ENCODE measurements around the gene ADISSP. TPM values are rescaled to one million over a fixed set of nuclear protein-coding genes. Genes with fewer than 3 reads are reported as not detected.

The ADISSP gene
- 10.3 and 19.2 TPM in 2 replicates for total RNA-seq

DNA sequence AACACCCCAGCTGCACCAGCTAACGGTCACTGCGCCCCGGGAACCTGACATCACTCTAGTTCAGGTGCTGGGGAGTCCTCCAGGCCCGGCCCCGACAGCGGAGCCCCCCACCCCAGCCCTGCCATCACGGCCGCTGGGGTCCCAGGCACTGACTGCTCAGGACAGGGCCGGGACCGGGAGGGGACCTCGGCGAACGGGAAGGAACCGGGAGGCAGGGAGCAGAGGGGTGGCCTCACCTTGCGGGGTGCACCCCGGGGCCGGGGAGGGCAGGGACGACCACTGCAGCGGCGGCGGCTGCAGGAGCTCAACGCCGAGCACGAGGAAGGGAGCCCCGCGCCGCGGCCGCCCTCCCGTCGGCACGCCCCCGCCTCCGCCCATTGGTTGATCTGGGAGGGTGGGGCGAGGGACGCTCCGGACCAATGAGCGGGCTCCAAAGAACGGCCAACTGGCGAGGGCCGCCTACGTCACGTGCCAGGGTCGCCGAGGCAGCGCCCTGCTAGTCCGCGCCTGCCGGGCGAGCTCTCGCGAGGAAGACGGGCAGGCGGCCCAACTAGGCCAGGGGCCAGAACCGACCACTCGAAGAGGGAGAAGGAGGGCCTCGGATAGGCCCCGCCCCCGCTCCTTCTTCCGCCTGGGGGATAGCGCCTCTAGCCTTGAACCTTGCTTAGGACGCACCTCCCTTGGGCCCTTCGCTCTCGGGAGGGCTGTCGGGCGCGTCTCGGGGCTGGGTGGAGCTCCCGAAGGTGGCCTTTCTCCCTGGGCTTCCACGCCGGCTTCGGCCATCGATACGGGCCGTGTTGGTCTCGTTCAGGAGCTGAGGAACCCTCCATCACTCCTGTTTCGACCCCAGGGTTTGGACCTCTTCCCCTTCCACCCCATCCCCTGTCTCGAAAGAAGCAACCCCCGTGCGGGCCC lies at the start of gene ADISSP:
Gene ADISSP, minus strand, starts transcription at position 327 of the 915 bp plus-strand sequence. CDS start 7,653 bp downstream, outside the sequence.
- DNase-seq (ENCODE audit: low read depth in 2 of 2): peak; percentile 99

DNA sequence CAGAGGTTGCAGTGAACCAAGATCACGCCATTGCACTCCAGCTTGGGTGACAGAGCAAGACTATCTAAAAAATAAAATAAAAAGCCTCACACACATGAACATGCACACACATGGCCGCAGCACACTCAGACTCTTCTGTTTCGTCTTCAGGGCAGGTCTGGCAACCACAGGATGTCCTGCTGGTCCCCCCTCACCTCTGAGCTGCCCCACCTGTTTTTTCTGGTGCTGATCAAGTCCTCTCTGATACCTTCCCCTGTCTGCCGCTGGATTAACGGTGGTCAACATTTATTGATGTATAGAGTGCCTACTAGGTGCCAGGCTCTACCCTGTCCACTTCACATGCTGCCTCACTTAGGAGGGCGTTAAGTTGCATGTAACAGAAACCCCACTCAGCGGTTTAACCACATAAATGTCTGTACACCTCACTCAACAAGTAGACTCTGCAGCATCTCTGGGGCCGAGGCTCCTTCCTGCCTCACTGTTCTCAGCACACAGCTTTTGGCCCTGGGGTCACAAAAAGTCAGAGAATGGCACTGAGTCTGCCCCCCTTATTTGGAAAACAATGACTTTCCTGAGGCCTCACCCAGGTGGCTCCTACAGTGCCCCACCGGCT lies 48.3 kb upstream of the ADISSP start:
- DNase-seq (ENCODE audit: low read depth in 2 of 2): no peak

DNA sequence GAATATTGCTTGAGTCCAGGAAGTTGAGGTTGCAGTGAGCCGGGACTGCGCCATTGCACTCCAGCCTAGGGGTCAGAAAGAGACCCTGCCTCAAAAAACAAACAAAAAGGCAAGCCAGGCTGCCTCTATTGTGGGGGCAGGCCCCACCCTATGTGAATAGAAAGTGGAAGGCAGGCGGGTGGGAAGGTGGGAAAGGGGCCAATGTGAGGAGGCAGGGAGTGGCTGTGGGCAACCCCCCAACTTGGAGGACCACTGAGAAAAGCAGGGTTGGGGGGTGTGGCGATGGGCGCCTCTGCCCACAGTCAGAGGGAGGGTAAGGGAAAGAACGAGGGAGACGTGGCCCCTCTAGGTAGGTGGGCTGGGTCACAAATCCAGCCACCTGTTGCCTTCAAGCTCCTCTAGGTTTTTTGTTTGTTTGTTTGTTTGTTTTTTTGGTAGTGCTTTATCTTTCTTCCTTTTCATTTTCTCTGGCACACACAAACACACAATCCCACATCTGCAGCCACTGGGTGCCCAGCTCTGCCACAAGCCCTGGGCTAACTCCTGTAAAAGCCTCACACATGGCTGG lies 47.5 kb upstream of the ADISSP start:
- DNase-seq (ENCODE audit: low read depth in 2 of 2): no peak

DNA sequence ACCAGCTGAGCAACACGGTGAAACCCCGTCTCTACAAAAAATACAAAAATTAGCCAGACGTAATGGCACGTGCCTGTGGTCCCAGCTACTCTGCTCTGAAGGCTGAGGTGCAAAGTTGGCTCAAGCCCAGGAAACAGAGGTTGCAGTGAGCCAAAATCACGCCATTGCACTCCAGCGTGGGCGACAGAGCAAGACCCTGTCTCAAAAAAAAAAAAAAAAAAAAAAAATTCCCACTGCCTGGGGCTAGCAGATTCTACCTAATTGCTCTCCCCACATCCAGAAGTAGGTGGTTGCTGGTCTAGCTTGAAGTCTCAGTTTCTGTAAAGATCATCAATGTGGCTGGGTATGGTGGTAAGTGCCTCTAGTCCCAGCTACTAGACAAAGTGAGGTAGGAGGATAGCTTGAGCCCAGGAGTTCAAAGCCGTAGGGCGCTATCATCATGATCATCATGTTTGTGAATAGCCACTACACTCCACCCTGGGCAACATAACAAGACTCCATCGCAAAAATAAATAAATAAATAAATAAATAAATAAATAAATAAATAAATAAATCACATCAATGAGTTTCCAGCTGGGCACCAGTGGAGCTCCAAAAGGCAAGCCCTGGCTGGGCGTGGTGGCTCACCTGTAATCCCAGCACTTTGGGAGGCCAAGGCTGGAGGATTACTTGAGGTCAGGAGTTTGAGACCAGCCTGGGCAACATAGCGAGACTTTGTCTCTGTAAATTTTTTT lies 46.5 kb upstream of the ADISSP start:
- DNase-seq (ENCODE audit: low read depth in 2 of 2): no peak

DNA sequence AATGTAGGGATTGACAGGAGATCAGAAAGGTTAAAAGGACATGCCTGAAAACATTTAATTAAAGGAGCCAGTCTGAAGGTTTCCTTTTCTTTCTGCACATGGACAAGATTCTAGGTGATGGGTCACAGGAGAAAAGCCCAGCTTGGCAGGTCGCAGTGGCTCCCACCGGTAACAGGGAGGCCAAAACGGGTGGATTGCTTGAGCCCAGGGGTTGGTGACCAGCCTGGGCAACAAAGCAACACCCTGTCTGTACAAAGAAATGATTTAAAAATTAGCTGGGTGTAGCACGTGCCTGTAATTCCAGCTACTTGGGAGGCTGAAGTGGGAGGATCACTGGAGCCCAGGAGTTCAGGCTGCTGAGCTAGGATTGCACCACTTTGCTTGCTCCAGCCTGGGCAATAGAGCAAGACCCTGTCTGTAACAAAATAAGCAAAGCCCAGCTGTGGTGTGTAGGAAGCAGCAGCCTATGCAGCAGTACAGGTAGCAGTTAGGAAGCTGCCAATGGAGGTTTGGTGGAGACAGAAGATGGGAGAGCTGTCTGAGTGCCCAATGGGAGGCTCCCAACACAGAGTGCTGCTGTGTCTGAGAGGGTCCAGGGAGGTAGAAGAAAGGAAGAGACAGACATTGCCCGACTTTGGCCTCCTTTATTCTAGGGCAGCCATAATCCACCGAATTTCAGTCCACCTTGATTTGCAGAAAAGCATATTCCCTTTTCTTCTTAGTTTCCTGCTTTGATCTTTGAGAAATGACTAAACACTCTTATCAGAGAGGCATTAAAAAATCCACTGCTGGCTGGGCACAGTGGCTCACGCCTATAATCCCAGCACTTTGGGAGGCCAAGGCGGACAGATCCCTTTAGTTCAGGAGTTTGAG lies 45.7 kb upstream of the ADISSP start:
- DNase-seq (ENCODE audit: low read depth in 2 of 2): no peak

DNA sequence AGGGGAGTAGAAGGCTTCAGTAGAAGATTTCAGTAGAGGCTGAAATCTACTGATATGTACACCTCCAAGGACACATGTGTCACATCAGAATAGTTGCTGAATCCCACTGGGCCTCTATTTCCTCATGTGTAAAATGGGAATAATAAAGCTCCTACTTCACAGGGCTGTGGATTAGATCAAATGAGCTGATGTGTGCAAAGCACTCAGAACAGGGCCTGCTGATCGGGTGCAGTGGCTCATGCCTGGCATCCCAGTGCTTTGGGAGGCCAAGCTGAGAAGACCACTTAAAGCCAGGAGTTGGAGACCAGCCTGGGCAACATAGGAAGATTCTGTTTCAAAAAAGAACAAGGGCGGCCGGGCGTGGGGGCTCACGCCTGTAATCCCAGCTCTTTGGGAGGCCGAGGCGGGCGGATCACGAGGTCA lies 44.7 kb upstream of the ADISSP start:
- no peak for DNase-seq (ENCODE audit: low read depth in 2 of 2)

DNA sequence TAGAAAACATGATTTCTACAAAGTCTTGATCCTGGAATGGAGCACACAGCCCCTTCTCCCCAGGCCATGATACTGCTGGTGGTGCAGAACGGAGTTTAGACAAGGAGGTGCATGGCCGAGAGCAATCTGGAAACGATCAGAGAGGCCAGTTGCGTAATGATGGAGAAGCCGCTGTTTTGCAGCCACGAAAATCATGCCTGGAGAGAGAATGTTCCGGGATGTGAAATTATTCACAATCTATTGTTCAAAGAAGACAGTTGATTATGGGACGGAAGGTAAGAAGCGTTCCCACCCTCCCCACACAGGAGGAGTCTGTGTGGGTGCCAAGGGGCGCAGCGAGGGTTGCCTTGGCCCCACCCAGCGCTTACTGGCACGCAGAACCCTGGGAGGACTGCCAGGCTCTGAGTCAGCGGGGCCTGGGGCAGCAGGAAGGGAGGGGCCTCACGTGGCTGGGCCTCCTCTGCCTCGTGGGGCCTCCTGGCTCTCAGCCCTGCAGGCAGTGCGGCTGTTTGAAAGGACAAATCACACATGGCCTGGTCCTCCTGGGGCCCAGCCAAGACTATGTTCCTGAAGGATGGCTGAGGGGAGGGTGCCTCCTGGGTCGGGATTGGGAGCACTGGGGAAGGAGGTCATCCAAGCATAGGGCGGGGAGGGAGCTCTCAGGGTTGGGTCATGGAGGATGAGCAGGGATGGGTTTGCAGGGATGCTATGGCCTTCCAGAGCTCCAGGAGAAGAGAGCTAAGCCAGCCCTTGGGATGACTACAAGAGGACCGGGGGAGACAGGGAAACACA lies 44.1 kb upstream of the ADISSP start:
- peak; percentile 99 for DNase-seq (ENCODE audit: low read depth in 2 of 2)

DNA sequence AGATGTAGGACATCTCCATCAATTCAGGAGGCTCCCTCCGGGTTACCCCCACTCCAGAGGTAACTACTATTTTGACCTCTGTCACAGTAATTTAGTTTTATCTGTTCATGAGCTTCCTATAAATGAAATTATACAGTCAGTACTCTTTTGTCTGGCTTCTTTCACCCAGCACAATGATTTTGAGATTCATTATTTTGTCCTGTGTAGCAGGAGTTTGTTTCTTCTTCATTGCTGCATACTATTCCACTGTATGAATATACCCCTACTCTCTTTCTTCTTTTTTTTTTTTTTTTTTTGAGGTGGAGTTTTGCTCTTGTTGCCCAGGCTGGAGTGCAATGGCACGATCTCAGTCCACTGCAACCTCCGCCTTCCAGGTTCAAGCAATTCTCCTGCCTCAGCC lies 41.0 kb upstream of the ADISSP start:
- DNase-seq (ENCODE audit: low read depth in 2 of 2): no peak

DNA sequence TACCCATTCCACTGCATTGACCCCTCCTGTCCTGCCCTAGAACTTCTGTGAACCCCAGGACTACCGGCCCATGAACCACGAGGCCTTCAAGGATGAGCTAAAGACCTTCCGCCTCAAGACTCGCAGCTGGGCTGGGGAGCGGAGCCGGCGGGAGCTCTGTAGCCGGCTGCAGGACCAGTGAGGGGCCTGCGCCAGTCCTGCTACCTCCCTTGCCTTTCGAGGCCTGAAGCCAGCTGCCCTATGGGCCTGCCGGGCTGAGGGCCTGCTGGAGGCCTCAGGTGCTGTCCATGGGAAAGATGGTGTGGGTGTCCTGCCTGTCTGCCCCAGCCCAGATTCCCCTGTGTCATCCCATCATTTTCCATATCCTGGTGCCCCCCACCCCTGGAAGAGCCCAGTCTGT lies 37.2 kb upstream of the ADISSP start:
- no peak for DNase-seq (ENCODE audit: low read depth in 2 of 2)

DNA sequence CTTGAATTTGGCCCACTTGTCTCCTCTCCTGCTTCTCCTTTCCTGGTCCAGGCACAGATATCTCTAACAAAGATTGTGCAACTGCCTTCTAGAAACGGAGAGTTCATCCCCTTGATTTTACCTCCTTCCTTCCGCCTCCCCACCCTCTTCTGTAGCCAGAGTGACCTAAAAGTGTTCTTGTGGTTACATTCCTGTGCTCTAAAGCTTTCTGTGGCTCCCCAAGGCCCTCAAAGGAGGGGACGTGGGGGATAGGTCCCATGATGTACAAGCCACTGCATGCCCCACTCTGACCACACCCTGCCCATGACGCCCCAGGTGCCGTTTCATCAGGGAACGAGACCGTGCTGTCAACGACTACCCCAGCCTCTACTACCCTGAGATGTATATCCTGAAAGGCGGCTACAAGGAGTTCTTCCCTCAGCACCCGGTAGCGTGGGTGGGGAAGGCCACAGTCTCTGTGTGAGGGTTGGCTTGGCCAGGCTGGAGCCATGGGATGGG lies 36.8 kb upstream of the ADISSP start:
- DNase-seq (ENCODE audit: low read depth in 2 of 2): no peak

DNA sequence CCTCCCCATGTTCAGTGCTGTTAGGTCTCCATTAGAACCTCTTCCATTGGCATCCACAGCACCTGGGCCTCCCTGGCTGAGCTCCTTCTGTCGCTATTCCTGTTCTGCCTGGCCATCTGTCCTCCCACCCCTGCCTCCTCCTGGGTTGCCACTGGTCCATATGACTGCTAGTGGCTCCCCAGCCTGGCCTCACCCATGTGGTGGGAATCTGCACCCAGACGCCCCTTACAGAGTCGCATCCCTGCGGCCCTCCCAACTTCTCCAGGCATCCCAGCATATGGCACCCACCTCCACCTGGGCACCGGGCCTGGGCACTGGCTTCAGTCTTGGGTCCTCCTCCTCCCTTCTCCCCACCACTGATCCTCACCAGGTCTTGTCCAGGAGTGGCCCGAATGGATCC lies 36.3 kb upstream of the ADISSP start:
- no peak for DNase-seq (ENCODE audit: low read depth in 2 of 2)

DNA sequence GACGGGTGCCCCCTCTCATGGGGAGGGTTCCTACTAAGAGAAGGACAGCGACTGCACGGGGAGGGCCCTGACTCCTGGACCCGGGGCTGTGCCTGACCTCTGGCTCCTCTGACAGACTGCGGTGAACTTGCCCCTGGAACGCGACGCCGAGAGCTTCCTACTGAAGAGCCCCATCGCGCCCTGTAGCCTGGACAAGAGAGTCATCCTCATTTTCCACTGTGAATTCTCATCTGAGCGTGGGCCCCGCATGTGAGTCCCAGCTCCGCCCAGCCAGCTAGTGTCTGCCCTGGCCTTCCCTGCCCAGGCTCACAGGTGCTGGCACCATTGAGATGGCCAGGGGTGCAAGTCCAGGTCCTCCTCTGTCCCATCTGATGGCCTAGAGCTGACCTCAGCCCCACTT lies 35.7 kb upstream of the ADISSP start:
- no peak for DNase-seq (ENCODE audit: low read depth in 2 of 2)

DNA sequence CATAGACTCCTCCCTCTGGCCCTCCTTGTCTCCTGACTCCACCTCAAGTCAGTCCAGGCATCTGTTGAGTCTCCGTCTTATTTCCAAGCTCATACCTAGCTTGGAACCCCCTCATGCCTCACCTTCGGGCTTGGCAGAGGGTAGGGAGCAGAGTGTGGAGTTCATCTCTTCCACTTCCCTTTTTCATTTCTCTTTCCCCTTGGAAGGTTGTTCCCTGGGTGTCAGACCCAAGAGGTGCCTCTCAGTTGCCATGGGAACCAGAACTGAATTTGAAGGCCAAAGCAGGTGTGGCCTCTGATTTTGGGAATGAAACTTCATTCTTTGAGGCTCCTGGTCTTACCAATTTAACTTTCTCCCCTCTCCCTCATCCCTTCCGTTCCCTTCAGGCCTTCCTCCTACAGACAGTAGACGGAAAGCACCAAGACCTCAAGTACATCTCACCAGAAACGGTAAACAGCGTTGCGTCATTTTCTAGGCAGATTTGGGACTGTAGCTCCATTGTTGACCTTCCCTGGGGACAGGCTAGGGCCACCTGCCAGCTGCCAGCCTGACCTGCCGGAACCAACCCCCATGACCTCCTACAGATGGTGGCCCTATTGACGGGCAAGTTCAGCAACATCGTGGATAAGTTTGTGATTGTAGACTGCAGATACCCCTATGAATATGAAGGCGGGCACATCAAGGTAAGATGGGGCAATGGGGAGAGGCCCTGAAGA lies 35.1 kb upstream of the ADISSP start:
- no peak for DNase-seq (ENCODE audit: low read depth in 2 of 2)

DNA sequence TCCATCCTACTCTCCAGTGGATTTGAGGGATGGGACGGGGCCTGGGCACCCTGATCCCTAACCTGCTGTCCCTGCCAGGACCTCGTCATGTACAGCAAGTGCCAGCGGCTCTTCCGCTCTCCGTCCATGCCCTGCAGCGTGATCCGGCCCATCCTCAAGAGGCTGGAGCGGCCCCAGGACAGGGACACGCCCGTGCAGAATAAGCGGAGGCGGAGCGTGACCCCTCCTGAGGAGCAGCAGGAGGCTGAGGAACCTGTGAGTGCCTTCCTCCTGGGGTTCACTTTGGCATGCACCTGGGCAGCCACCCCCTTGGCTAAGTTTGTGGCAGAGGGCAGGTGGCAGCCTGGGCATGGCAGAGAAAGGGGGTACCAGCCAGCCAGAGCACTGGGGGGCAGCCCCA lies 34.3 kb upstream of the ADISSP start:
- no peak for DNase-seq (ENCODE audit: low read depth in 2 of 2)

DNA sequence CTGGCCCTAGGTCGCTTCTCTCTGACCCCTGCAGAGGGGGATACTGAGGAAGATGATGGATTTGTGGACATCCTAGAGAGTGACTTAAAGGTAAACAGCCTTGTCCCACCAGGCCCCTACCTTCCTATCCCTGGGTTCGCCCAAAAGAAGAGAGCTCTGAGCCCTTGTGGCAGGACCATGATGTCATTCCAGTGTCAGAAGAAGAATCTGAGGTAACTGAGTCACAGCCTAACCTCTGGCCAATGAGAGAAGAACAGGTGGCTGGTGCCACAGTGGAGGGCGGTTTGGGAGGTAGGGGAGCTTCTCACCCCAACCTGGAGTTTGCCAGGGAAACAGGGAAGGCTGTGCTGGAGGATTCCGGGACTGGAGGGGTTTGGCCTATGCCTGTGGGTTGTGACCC lies 33.7 kb upstream of the ADISSP start:
- no peak for DNase-seq (ENCODE audit: low read depth in 2 of 2)

DNA sequence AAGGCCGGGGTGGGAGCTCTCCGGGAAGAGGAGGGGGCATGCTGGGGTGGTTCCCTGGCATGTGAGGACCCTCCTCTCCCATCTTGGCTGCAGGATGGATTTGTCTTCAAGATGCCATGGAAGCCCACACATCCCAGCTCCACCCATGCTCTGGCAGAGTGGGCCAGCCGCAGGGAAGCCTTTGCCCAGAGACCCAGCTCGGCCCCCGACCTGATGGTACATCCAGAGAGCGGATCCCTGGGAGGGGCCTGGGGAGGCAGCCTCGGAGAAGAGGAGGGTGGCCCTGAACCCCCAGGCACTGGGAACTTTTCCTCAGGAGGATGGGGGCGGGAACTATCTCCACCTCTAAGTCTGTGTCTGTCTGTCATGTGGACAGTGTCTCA lies 33.3 kb upstream of the ADISSP start:
- no peak for DNase-seq (ENCODE audit: low read depth in 2 of 2)

DNA sequence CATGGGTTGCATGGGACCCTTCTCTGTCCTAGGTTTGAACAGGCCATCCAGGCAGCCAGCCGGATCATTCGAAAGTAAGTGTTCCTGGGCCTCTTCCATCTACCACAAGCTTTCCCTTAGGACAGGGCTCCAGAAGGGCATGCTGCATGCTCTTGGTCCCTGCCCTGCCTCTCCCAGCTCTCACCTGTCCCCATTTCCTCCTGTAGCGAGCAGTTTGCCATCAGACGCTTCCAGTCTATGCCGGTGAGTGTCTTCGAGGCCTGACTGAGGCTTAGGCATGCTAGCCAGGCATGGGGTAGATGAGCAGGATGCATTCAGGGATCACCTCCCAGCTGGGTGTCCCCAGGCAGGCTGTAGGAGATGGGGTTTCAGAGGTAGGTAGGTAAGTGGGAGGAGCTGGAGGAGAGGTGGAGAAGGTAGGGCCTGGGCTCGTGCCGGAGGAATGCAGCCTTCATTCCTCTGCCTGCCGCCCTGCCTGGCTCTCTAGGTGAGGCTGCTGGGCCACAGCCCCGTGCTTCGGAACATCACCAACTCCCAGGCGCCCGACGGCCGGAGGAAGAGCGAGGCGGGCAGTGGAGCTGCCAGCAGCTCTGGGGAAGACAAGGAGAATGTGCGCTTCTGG lies 32.8 kb upstream of the ADISSP start:
- no peak for DNase-seq (ENCODE audit: low read depth in 2 of 2)

DNA sequence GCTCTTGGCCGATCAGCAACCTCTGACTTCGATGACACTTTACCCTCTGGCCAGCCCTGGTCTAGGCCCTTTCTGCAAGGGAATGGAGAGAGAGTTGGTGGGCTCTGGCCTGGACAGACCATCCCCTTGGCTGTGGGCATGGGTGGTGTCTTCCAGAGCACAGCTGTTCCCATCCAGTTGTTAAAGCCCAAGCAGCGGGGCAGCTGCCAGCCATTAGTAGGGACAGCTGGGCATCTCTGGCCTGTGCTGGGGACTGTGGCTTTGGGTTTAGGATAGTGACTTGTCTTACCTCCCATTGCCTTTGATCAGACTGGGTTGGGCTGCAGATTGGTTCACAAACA lies 31.3 kb upstream of the ADISSP start:
- DNase-seq (ENCODE audit: low read depth in 2 of 2): no peak

DNA sequence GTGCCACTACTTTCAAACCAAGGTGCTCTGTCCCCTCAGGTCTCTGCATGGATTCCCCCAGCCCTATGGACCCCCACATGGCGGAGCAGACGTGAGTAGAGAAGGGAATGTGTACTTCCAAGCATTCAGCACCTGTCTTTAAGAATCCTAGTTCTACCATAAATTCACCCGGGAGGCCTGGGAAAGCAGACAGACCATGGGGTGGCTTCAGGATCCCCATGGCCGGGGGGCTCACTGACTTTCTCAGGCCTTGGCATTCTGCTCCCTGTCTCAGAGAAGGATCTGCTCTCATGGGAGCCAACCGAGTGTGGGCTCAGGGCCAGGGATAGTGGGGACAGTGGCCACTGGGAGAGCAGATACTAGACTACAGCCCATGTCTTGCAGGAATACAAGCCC lies 30.8 kb upstream of the ADISSP start:
- DNase-seq (ENCODE audit: low read depth in 2 of 2): no peak
